ENCODE data around the gene ARHGEF33. TPM values are rescaled to one million over a fixed set of nuclear protein-coding genes. Genes with fewer than 3 reads are reported as not detected.

ARHGEF33 gene
- total and polyA plus RNA-seq, 10 donors, result 0.04 to 2.0 (median 0.40) TPM

- TF ChIP-seq POLR2AphosphoS5 (IDR thresholded peaks at IDR 0.05) (no peak), POLR2A (IDR thresholded peaks at IDR 0.05) (no peak), CTCF (IDR thresholded peaks at IDR 0.05 in 8 of 11, conservative IDR thresholded peaks at IDR 0.05 in 3 of 11) (no peak)
- intact Hi-C loops (cut with DNase I; ENCODE audit: low total_unique reads), result no loop called here
- Histone ChIP-seq H3K27me3 (replicated peaks in 1 of 7) (no peaks in the 10 kb centered on the region), H3K9me3 (no peaks in the 10 kb centered on the region), H3K36me3 (peaks cover 0 to 32% (median 23%) of the 10 kb centered on the region in 6 donors), H3K4me1 (no peaks in the 10 kb centered on the region), H3K27ac (no peak overlapping the region), H3K4me3 (no peak overlapping the region)
- DNase-seq, result no peak
Measured at GRCh38 chr2:39017334-39017733, 127.7 kb downstream of the ARHGEF33 start.

DNA sequence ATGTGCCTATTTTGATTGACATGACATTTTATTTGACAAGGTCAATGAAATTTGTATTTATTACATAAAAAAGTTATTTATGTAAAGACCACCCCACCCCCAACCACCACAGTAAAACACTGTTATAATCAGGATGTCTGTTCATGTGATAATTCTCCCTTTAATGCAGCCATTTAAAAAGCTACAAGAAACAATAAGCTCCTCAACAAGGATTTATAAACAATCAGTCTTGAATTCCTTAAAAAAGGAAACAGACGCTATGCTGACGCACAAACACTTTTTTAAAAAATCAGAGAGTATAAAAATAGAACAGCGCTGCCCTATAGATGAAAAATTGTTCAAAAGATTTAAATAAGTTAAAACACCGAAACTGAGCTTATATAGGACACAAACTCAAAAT, 129.0 kb downstream of the ARHGEF33 start:
- Histone ChIP-seq H3K27me3 (replicated peaks in 1 of 7) (no peaks in the 10 kb centered on the region), H3K9me3 (no peaks in the 10 kb centered on the region), H3K27ac (no peak overlapping the region), H3K36me3 (peaks cover 0 to 32% (median 18%) of the 10 kb centered on the region in 6 donors), H3K4me1 (no peaks in the 10 kb centered on the region), H3K4me3 (no peak overlapping the region)
- TF ChIP-seq CTCF (IDR thresholded peaks at IDR 0.05 in 8 of 11, conservative IDR thresholded peaks at IDR 0.05 in 3 of 11) (no peak), POLR2A (IDR thresholded peaks at IDR 0.05) (no peak), POLR2AphosphoS5 (IDR thresholded peaks at IDR 0.05) (no peak)
- 77 to 89% (median 82%) methylated on average over 4 of the region's 4 CpGs for WGBS, 5 donors
- intact Hi-C loops (cut with DNase I; ENCODE audit: low total_unique reads), result no loop called here
- no peak for DNase-seq

DNA sequence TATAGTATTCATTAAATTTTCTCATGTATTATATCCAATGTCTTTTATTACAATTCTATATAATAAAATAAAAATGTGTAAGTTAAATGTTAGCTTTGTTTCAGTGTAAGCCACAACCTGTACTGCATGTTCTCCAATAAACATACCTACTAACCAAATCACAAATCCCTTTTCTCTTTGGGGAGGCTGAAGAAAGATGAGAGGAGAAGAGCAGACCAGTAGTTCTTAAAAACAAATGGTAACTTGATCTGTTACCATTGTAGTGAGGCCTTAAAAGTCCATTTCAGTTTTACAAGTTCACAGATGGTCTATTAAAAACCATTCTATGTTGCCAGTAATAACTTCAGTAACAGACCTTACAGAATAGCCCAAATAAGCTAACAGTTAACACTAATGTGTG, 130.7 kb downstream of the ARHGEF33 start:
- no peak for TF ChIP-seq CTCF (IDR thresholded peaks at IDR 0.05 in 8 of 11, conservative IDR thresholded peaks at IDR 0.05 in 3 of 11)
- TF ChIP-seq POLR2AphosphoS5 (IDR thresholded peaks at IDR 0.05), result no peak
- TF ChIP-seq POLR2A (IDR thresholded peaks at IDR 0.05), result no peak
- Histone ChIP-seq H3K36me3 (peaks cover 0 to 26% (median 11%) of the 10 kb centered on the region in 6 donors), H3K9me3 (no peaks in the 10 kb centered on the region), H3K27me3 (replicated peaks in 1 of 7) (no peaks in the 10 kb centered on the region), H3K4me3 (no peak overlapping the region), H3K27ac (no peak overlapping the region), H3K4me1 (no peaks in the 10 kb centered on the region)
- intact Hi-C loops (cut with DNase I; ENCODE audit: low total_unique reads), result no loop called here
- no peak for DNase-seq

DNA sequence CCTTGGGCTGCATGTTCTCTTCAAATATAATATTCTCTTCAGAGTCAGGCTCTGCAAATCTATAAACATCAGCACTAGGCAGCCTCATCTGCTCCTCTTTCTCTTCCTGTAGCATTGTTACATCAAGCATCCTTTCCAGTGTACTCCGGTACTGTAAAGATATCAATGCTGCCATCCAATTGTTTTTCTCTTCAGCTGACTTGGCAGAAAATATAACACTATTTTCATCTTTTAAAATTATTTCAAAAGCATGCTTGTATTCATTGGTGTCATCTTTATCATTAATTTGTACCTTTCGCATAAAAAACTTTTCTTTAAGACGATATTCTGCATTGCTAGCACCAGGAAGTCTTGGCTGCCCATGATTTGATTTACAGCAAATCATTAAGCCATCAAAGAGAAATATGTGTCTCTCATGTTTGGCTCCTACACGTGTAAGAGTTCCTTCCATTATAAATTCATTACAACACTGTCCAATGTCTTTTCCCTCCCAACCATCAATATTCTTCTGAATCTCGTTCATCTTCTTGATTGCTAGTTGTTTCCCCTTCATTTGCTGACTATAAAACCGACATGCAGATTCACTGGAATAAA, 133.1 kb downstream of the ARHGEF33 start:
- Histone ChIP-seq H3K4me3 (peak overlapping the region in 2 of 8 donors; percentile 4 to 16), H3K4me1 (no peaks in the 10 kb centered on the region), H3K27ac (no peak overlapping the region), H3K36me3 (peaks cover 0 to 32% (median 12%) of the 10 kb centered on the region in 6 donors), H3K9me3 (no peaks in the 10 kb centered on the region), H3K27me3 (replicated peaks in 1 of 7) (no peaks in the 10 kb centered on the region)
- no peak for DNase-seq
- intact Hi-C loops (cut with DNase I; ENCODE audit: low total_unique reads), result no loop called here
- WGBS, 5 donors, result 77 to 86% (median 77%) methylated on average over 6 of the region's 6 CpGs
- no peak for TF ChIP-seq POLR2A (IDR thresholded peaks at IDR 0.05)
- TF ChIP-seq POLR2AphosphoS5 (IDR thresholded peaks at IDR 0.05), result no peak
- TF ChIP-seq CTCF (IDR thresholded peaks at IDR 0.05 in 8 of 11, conservative IDR thresholded peaks at IDR 0.05 in 3 of 11), result no peak

All from spleen (tissue), 11 donors.